GM12878 (cell line): Measurements from ENCODE around the gene LRRC26.

ENCODE experiments used
- CTCF ChIP-seq, 3 experiments: IDR thresholded peaks in 2 of 3; conservative IDR thresholded peaks in 1 of 3; 2 replicates each; pipeline ENCODE4 v1.5.1; 2011; ENCODE audit warnings: low read depth in 3 of 3, low read length in 3 of 3, mild to moderate bottlenecking in 3 of 3, control low read depth in 2 of 3, moderate library complexity in 2 of 3, inconsistent platforms in 1 of 3, mixed read lengths in 1 of 3; ENCODE audit not compliant: control insufficient read depth in 2 of 3, insufficient read depth in 1 of 3; ENCODE audit errors: extremely low read depth in 1 of 3
- FOS ChIP-seq: IDR thresholded peaks from 3 replicates; pipeline ENCODE4 v1.6.1; 2011; ENCODE audit warnings: borderline replicate concordance; ENCODE audit not compliant: insufficient read length; ENCODE audit errors: extremely low read depth
- JUND ChIP-seq: IDR thresholded peaks from 2 replicates; pipeline ENCODE4 v1.6.1; 2012; ENCODE audit warnings: low read depth, mild to moderate bottlenecking, low read length, improper control_type of control experiment, moderate library complexity
- KDM1A ChIP-seq: fragments of 200-600 bp; sonication (generic); IDR thresholded peaks from 2 replicates; pipeline ENCODE4 v1.6.1; 2016; ENCODE audit warnings: borderline replicate concordance
- NR2C2 ChIP-seq: IDR thresholded peaks from 2 replicates; pipeline ENCODE4 v1.6.1; 2011; ENCODE audit warnings: borderline replicate concordance, low read depth; ENCODE audit not compliant: control insufficient read depth, insufficient read length
- NR2F1 ChIP-seq: fragments of 450-650 bp; conservative IDR thresholded peaks from 2 replicates; pipeline ENCODE4 v1.6.1; 2017; ENCODE audit warnings: mild to moderate bottlenecking
- POLR2A ChIP-seq: IDR thresholded peaks from 2 replicates; pipeline ENCODE4 v1.6.1; 2011; ENCODE audit warnings: low read depth, mild to moderate bottlenecking, low read length
- POLR2AphosphoS5 ChIP-seq: IDR thresholded peaks from 2 replicates; pipeline ENCODE4 v1.6.1; 2011; ENCODE audit warnings: mild to moderate bottlenecking, low read length, inconsistent platforms
- SMC3 ChIP-seq: IDR thresholded peaks from 2 replicates; pipeline ENCODE4 v1.6.1; 2011; ENCODE audit warnings: low read length, improper control_type of control experiment, borderline replicate concordance
- ZBTB33 ChIP-seq: fragments of 450-650 bp; IDR thresholded peaks from 2 replicates; pipeline ENCODE4 v1.6.1; 2017; ENCODE audit warnings: mild to moderate bottlenecking
- ZNF24 ChIP-seq: fragments of 450-650 bp; IDR thresholded peaks from 2 replicates; pipeline ENCODE4 v1.6.1; 2017; ENCODE audit warnings: antibody characterized with exemption, mild to moderate bottlenecking

- TF ChIP-seq ZNF24 (no peak), FOS (no peak), CTCF (IDR thresholded peaks at IDR 0.05 in 2 of 3, conservative IDR thresholded peaks at IDR 0.05 in 1 of 3; ENCODE audit: control insufficient read depth in 2 of 3, extremely low read depth in 1 of 3, insufficient read depth in 1 of 3, low read depth in 3 of 3, low read length in 3 of 3) (no peak), POLR2A (no peak), ZBTB33 (no peak), NR2C2 (no peak), POLR2AphosphoS5 (no peak), SMC3 (no peak), NR2F1 (no peak), KDM1A (no peak), JUND (no peak)
Measured at GRCh38 chr9:137198902-137199283, 29.0 kb upstream of the LRRC26 start.
